ENCODE results near the gene GRSF1.
A peak's percentile ranks its signal among the peaks of the same experiment; 100 is the strongest.
"Not testable (repeated sequence)": the region's sequence is repeated elsewhere in the genome, so short reads cannot be mapped to it uniquely, and the experiment has no call there.

GRSF1 gene, protein sequence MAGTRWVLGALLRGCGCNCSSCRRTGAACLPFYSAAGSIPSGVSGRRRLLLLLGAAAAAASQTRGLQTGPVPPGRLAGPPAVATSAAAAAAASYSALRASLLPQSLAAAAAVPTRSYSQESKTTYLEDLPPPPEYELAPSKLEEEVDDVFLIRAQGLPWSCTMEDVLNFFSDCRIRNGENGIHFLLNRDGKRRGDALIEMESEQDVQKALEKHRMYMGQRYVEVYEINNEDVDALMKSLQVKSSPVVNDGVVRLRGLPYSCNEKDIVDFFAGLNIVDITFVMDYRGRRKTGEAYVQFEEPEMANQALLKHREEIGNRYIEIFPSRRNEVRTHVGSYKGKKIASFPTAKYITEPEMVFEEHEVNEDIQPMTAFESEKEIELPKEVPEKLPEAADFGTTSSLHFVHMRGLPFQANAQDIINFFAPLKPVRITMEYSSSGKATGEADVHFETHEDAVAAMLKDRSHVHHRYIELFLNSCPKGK

DNA sequence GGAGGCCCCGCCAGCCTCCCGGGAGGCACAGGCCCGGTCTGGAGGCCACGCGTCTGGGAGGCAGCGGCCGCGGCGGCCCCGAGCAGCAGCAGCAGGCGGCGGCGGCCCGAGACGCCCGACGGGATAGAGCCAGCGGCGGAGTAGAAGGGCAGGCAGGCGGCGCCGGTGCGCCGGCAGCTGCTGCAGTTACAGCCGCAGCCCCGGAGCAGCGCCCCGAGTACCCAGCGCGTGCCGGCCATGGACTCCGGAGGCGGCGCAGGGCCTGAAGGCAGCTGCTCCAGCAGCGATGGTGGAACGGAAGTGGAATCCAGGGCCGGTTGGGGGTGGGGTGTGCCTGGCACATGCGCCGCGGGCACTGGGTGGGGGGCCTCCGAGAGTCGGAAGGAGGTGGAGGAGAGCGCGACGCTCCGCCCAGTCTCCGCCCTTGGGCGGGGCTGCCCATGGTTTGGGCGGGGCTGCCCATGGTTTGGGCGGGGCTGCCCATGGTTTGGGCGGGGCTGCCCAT is at the start of gene GRSF1:
TSS of gene GRSF1 (minus strand) at position 302 of the 505 bp plus-strand sequence. CDS start at position 239, 63 bp downstream.
- DNase-seq = peak; percentile 95

DNA sequence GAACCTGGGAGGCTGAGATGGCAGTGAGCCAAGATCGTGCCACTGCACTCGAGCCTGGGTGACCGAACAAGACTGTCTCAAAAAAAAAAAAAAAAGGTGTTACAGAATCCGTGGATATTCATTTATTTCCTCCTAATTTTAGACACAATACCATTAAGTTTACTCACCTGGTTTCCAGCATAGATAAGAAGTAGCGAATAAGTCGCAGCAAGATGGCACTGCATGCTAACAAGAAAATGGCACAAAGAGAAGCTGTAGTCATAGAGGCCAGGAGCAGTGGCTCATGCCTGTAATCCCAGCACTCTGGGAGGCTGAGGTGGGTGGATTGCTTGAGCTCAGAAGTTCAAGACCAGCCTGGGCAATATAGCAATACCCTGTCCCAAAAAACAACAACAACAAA is 45.5 kb upstream of the GRSF1 start:
- DNase-seq = no peak

DNA sequence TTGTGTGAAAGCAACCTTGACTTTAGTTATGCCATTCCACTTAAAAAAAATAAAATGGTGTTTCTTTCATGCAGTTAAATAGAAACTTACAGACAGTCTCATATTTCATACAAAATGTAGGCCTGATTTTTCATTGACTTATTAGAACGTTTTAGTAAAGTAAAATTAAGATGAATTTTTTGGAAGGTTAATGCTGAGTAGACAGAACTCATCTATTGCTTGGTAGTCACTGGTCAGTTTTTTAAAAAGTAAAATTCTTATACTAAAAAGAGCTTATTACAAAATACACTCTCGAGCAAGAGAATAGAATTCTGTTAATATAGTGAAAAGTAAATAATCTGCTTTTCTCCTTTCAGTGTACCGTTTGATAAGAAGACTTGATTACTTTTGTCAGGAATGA is 41.0 kb upstream of the GRSF1 start:
- no peak for DNase-seq

DNA sequence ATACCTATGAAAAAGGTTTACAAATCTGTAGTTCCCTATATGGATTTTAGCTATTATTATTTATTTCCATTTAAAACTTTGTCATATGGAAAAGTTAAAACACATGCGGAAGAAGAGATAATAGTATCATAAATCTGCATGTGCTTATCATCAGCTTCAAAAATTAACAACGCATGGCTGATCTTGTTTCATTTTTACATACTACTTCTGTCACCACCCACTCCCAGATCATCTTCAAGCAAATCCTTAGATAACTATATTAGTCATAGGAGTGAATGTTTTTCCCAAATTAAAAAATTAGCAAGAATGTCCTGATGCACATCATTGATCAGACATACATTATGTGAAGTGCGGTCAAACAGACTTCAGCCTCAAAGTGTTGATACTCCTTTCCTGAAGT is 37.9 kb upstream of the GRSF1 start:
- DNase-seq = no peak

DNA sequence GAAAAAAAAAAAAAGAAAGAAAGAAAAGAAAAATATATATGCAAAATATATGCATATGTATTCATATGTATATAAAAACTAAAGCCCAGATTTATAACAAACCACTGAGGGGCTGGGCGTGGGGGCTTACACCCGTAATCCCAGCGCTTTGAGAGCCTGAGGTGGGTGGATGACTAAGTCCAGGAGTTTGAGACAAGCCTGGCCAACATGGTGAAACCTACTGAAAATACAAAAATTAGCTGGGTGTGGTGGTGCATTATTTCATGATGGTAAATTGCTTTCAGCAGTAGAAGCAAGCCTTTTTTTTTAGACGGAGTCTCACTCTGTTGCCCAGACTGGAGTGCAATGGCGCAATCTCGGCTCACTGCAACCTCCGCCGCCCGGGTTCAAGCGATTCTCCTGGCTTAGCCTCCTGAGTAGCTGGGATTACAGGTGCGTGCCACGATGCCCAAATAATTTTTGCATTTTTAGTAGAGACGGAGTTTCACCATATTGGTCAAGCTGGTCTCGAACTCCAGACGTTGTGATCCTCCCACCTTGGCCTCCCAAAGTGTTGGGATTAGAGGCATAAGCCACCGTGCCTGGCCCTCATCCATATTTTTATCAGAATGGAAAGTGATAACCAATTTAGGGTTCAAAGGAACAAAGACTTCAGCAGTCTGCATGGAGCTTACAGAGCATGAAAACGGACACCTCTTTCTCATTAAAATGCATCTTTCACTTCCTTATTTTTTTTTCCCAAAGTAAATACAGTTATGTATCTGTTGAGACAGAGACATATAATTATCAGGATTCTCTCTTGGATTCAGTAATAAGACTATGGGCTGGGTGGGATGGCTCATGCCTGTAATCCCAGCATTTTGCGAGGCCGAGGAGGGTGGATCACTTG is 34.8 kb upstream of the GRSF1 start:
- no peak for DNase-seq

DNA sequence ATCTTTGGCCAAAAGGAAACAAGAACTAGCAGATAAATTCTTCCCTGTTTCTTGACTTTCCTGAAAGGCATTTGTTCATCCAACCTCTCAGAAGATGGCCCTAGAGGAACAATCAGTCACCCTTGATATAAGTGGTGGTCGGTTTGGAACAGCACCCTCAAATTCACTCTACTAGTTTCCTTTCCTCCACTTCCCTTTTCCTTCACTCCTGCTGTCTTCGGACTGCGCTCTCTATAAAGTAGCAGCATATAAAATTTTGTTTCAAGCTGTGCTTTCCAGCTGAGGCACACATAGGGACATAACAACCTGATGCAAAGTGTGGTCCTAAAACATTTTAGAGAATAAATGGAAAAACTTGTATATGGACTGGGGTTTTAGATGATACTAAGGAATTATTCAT is 33.5 kb upstream of the GRSF1 start:
- no peak for DNase-seq

DNA sequence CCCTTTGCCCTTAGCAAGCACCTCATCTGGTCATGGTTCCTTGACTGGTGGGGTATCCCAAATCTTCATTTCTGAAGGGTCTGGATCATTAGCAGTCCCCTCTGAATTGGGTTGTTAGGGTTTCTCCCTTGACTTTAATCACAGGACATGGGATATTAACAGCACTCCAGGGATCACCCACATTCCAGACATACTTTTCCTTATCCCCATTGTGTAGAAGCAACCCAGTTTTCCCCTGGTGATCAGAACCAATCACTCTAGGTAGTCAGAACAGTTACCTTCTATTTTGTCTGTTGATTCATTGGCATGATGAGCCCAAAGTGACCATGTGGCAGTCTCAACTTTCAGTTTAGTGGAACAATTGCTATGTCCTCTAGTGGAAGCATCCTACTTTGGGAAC is 29.1 kb upstream of the GRSF1 start:
- no peak for DNase-seq

DNA sequence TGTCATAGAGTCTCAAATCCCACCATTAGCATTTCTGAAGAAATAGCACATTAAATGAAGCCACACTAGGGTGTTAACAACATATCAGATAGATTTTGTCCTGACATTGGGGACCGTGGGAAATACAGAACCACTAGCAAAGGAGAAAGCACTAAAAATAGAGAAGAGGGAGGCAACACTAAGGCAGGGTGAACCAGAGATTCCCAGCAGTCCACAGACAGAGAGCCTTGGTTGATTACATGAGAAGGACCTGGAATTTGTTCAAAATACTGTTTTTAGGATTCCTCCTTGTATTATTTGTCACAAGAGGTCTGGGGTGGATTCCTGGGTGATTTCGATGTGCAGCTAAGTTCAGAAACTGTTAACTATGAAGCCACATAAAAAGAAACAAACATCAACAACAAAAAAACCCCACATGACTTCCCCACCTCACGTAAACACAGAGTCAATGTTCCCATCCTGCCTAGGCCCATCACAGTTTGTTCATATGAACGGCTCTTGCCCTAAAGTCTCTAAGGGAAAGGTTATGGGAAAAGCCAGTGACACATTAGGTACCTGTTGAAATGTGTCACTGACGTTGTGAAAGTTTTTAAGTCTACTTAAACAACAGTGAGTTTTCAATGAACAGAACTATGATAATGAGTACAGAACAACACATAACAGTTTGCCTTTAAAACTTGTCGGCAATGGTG is 23.6 kb upstream of the GRSF1 start:
- DNase-seq = peak; percentile 16

DNA sequence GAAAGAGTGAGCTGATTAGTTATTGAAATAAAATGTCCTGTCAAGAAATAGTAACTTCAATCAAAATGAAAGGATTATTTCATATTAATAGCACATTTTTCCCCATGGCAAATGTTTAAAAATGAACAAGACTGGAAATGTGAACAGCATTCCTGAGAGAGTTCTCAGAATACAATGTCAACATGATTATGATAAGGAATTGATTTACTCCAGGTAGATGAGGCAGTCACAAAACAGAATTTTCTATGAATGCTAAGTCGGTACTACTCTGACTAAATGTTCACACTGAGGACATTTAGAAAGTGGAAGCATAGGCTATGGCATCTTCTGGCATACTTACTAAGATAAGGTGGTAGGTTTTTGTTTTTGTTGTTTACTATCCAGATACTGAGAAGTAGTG is 19.4 kb upstream of the GRSF1 start:
- no peak for DNase-seq

DNA sequence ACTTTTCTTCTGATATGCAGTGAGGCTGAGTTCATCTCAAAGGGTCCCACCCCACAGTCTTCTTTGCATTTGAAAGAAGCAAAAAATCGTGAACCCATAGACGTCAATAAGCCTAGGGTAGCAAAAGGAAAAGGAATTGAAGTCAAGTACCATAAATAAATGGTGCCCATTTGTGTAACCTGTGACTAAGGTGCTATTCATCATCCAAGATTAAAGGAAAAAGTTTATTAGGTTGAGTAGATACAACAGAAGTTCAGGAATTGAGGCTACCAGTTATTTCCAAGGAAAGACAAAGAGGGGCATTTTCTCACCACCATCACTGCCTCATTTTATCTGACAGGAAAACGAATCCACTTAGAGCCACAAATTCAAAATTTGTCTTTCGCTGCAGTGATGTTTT is 18.8 kb upstream of the GRSF1 start:
- DNase-seq = no peak

DNA sequence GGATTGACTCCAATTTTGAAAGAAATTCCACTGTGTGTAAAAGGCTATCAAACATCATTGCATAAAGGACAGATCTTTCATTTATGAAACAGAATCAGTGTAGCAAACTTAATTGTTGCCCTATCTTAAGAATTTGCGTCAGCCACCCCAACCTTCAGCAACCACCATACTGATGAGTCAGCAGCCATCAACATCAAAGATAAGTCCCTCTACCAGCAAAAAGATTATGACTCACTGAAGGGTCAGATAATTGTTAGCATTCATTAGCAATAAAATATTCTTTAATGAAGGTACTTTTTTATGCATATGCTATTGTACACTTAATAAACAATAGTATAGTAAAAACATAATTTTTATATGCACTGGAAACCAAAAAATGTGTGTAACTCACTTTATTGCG is 15.8 kb upstream of the GRSF1 start:
- DNase-seq = no peak

DNA sequence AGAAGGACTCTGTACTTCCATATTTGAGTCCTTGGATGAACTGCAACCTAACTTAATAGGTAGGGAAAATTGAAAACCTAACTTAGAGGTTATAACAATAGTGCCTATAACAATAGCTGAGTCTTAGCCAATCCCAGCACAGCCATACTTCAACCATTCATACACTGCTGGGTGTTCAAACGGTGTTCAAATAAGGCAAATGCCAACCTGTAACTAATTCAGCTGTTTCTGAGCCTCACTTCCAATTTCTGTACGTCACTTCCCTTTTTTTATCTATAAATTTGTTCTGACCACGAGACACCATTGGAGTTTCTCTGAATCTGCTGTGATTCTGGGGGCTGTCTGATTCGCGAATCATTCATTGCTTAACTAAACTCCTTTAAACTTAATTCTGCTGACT is 9.6 kb upstream of the GRSF1 start:
- no peak for DNase-seq

DNA sequence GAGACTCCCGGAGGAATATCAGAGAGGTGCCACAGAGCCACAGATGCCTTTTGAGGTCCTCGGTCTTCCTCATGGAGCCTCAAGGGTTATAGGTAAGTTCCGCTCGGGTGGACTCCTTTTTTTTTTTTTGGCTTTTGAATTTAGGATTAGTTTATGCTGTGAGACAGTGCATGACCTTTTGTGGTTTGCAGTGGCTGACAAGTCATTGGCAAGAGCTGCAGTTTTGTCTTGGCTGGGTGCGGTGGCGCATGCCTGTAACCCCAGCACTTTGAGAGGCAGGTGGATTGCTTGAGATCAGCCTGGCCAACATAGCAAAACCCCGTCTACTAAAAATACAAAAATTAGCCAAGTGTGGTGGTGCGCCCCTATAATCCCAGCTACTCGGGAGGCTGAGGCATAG is 4.5 kb upstream of the GRSF1 start:
- peak; percentile 34 for DNase-seq

DNA sequence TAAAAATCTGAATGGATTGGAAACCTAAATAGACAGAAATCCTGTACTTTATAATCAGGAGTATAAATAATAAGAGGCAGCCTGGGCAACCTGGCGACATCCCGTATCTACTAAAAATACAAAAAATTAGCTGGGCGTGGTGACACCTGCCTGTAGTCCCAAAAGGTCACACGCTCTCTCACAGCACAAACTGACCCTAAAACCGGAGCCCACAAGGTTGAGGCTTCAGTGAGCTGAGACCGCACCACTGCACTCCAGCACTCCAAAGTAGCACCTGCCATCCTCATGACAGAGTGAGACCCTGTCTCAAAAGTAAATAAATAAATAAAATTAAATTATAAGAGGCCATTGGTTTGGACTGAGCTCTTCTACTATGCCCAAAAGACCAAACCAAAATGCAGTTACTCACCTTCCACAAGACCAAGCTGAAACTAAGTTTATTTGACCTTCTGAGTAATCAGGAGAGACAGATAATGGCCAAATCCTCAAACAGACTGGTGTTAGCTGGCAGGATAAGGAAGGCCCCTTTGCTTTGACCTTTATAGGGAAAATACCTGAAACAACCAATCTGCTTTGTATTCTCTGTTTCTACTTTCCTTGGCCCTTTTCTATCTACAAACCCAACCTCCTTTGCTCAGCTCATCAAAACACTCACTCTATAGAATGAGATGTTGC is 3.2 kb upstream of the GRSF1 start:
- no peak for DNase-seq

DNA sequence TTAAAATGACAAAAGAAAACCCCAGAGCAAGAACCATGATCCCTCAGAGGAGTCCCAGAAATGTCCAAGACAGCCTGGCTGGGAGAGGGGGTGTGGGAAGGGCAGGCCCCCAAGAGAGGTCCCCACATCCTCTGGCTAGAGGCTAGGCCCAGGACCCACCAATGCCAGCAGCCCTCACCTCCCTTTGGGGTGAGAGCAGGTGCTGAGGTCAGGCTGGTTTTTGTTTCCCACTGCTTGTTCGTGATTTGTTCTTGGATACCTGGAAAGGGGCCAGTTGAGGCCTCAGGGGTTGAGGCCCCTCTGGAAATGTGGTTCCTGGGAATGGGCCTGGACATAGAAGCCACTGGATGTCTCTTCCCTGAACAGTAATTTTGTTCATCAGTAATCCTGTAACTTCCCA is 2.3 kb upstream of the GRSF1 start:
- DNase-seq = no peak

DNA sequence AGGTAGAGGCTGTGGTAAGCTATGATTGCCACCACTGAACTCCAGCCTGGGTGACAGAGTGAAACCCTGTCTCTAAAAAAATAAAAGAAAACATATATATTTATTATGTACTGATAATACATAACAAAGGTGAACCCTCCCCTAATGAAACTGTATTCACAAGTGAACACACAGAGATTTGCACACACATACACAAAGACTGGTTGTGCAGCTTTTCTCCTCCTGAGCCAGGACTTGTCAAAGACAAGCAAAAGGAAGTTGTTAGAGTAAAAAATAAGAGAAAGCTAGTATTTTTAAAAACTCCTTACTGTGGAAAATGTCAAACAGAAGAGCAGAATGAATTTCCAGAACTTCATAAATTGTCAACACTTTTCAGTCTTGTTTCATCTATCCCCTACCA is 1.5 kb upstream of the GRSF1 start:
- DNase-seq = no peak

DNA sequence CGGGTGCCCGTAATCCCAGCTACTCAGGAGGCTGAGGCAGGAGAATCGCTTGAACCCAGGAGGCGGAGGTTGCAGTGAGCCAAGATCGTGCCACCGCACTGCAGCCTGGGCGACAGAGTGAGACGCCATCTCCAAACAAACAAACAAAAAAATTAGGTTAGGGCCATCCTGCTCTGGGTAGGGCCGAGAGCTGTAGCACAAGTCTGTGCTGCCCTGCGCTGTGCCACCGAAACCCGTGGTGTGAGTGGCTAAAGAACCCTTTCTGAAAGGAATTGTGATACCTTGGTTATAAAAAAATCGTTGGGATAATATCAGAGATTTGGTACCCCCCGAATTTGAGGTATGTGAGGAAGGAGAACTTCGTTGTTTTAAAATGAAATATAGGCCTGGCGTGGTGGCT is 941 bp upstream of the GRSF1 start:
- DNase-seq = not testable (repeated sequence)

DNA sequence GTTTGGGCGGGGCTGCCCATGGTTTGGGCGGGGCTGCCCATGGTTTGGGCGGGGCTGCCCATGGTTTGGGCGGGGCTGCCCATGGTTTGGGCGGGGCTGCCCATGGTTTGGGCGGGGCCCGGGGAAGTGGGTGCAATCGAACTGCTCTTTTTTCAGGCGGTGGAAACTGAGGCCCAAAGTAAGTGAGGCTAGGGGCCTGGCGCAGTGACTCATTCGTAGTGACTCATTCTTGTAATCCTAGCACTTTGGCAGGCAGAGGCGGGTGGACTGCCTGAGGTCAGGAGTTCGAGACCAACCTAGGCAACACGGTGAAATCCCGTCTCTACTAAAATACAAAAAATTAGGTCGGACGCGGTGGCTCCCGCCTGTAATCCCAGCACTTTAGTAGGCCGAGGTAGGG is 447 bp upstream of the GRSF1 start:
- DNase-seq = peak; percentile 80

DNA sequence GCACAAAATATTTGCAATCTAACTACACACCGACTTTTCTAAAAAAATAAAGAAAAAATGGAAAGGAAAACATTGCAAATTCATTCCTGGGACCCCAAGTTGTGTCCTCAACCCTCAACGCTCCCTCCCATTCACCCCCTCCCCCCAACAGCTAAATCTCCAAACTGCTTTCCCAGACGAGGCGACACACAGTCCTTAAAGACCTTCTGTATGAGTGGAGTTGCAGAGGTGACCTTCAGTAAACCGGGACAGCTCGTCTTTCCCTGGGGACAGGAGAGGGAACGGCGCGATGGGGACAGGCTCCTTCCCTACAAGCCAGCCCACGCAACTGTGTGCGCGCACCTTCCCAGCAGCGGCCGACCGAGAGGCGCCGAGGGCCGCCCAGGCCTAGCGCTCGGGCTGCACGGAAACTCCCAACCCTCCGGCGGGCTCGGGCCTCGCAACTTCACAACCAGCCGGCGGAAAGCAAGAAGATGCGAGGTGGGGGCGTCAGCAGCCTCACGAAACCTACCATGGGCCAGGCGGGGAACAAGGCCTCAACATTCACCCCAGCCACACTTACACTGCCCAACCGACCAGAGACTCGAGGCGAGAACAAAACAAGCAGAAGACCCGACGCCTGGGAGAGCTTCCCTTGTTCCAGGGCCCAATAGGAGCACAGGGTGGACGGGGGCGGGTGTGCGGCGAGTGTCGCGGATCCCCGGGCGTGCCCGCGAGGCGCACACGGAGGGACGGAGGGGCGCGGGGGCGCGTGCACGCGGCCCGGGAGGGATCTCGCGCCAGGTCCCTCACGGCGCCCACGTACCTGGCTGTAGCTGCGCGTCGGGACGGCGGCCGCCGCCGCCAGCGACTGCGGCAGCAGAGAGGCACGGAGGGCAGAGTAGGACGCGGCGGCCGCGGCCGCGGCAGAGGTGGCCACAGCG is 763 bp downstream of the GRSF1 start:
- DNase-seq = peak; percentile 71

DNA sequence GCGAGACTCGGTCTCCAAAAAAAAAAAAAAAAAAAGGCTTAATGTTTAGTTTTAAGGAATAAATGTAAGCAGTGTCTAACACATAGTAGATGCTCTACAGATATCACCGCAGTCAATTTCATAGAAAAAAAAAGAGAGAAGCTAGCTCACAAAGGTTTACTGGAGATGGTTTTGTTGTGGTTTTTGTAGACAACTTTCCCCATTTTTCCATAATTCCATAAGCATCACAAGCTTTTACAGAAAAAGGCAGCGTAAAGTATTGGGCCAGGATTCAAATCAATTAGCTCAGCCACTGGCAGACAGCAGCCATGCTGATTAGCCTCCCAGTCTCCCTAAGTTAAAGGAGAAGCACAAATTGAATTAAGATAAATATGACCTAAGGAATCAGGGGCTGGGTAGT is 1.5 kb downstream of the GRSF1 start:
- no peak for DNase-seq

DNA sequence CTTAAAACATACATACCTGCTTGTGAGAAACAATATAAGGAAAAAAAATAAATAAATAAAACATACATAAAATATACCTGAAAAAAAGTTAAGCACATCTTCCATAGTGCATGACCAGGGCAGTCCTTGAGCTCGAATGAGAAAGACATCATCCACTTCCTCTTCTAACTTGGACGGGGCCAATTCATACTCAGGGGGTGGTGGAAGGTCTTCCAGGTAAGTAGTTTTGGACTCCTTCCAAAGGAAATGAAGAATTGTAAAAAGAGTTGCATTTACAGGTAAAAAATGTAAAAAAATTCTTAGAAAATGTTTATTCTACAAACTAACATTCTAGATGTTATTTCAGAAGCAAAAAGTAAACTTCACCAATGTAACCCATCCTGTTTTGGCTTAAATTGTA is 3.6 kb downstream of the GRSF1 start:
- no peak for DNase-seq
